Aorta (tissue), 5 donors: ENCODE measurements around the gene SLC1A4. TPM values are rescaled to one million over a fixed set of nuclear protein-coding genes. Genes with fewer than 3 reads are reported as not detected.

Source experiments
- ATAC-seq: fragments of 200-7000 bp; cut with Tn5 transposase; one replicate; pipeline ENCODE4 v1.9.1; 2022; ENCODE audit warnings: moderate library complexity; ENCODE audit not compliant: low FRiP score
- DNase-seq, 2 donors: peaks; one replicate each; pipeline ENCODE4 v3.0.0-alpha.2; 2020
- H3K27ac ChIP-seq, 2 donors: one replicate each; pipeline ENCODE4 v1.5.1; 2013; ENCODE audit warnings: low read length in 2 of 2, mild to moderate bottlenecking in 2 of 2, moderate library complexity in 2 of 2, control low read depth in 1 of 2, inconsistent platforms in 1 of 2, low read depth in 1 of 2
- H3K27me3 ChIP-seq, 2 donors: one replicate each; pipeline ENCODE4 v1.6.1; 2013; ENCODE audit warnings: control low read depth in 1 of 2, low read length in 1 of 2, mild to moderate bottlenecking in 1 of 2, moderate library complexity in 1 of 2; ENCODE audit not compliant: insufficient read depth in 2 of 2, control insufficient read depth in 1 of 2
- H3K36me3 ChIP-seq, 2 donors: one replicate each; pipeline ENCODE4 v1.6.1; 2013; ENCODE audit warnings: control low read depth in 1 of 2, low read length in 1 of 2, mild to moderate bottlenecking in 1 of 2; ENCODE audit not compliant: insufficient read depth in 2 of 2, control insufficient read depth in 1 of 2
- H3K4me1 ChIP-seq, 2 donors: one replicate each; pipeline ENCODE4 v1.6.1; 2013; ENCODE audit warnings: low read length in 2 of 2, control low read depth in 1 of 2, mild to moderate bottlenecking in 1 of 2, moderate library complexity in 1 of 2; ENCODE audit not compliant: insufficient read depth in 2 of 2, control insufficient read depth in 1 of 2
- H3K4me3 ChIP-seq, 2 donors: one replicate each; pipeline ENCODE4 v1.5.1; 2013; ENCODE audit warnings: low read length in 2 of 2, control low read depth in 1 of 2, mild to moderate bottlenecking in 1 of 2
- H3K9me3 ChIP-seq: one replicate; pipeline ENCODE4 v1.6.1; 2013; ENCODE audit warnings: mild to moderate bottlenecking, low read length; ENCODE audit not compliant: control insufficient read depth
- WGBS, 2 donors: extraction: QIAGEN DNeasy Blood & Tissue Kit; methylation state at CpG; one replicate each; pipeline ENCODE4 v1.1.7; 2013; 5-methylcytosine and 5-hydroxymethylcytosine counted together
- intact Hi-C, 2 donors: fragments of 100-400 bp; cut with DNase I; formaldehyde crosslinking; loops; one replicate each; pipeline versions ENCODE4 v1.14.2 to v1.15.0; 2022
- polyA plus RNA-seq, 2 donors: library from polyadenylated mRNA; stranded (reverse); fragments of 200-250 nt; gene quantifications; one replicate each; pipeline ENCODE4 v1.2.3, GENCODE V29; 2013
- total RNA-seq, 2 donors: library from RNA; stranded (reverse); fragmentation: NEBNext Ultra II Directional; extraction: Animal tissue kit (Norgen Biotek cat#: 25700); gene quantifications; one replicate each; pipeline ENCODE4 v1.2.1, GENCODE V29; 2021
- donor health status: healthy with polysubstance abuse.
- donor health status: Bipolar disorder and iron deficiency.
- donor health status: DM: no; HTN: no; CAD: no.
- donor health status: DM: no; HTN: no; CAD: no.
- donor health status: DM: yes; HTN: yes; CAD: no.

The SLC1A4 gene
- total and polyA plus RNA-seq, 4 donors, result 6.9 to 26.4 (median 17.8) TPM

GRCh38 chr2:65024149-65024829 is 35.1 kb downstream of the SLC1A4 start:
- no peak overlapping the region for H3K27ac ChIP-seq
- H3K9me3 ChIP-seq, result no peaks in the 10 kb centered on the region
- intact Hi-C loops, result no loop called here
- no peak overlapping the region for H3K4me3 ChIP-seq
- H3K36me3 ChIP-seq, result peaks cover 0 to 3% of the 10 kb centered on the region in 2 donors
- WGBS, 2 donors, result 86 to 87% methylated on average over 7 of the region's 7 CpGs
- DNase-seq, result no peak
- no peaks in the 10 kb centered on the region for H3K4me1 ChIP-seq
- no peaks in the 10 kb centered on the region for H3K27me3 ChIP-seq
- no peak for ATAC-seq

DNA sequence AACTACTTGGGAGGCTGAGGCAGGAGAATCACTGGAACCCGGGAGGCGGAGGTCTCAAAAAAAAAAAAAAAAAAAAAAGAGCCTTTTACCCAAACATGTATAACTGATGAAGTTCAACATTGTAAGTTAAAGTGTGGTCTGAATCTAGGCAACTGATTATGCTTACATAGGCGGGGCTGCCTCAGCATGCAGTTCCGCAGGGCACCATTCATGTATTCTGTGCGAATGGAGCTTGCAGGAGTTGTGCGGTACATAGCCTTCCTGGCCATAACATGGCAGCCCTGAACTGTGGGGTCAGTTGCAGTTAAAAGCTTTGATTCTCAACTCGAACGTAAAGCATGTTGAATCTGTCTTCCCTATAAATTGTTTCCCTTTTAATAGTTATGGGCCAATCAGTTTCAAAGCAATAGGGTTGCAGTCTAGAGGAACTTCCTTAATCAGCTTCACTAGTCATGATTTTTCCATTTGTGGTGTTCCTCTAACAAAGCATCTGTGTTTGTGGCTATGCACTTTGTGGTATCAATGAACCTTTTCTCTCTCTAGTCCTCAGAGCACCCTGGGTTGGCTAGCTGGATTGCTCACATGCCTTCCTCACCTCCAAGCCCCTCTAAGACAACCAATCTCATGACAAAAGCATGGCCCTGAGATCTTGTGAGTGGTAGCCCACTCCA is 36.4 kb downstream of the SLC1A4 start:
- Histone ChIP-seq H3K27ac (no peak overlapping the region), H3K4me1 (no peaks in the 10 kb centered on the region), H3K4me3 (no peak overlapping the region), H3K36me3 (no peaks in the 10 kb centered on the region), H3K27me3 (no peaks in the 10 kb centered on the region), H3K9me3 (no peaks in the 10 kb centered on the region)
- DNase-seq (no peak), ATAC-seq (no peak)
- intact Hi-C loops, result no loop called here
- 92 to 95% methylated on average over 8 of the region's 8 CpGs for WGBS, 2 donors

GRCh38 chr2:65026154-65026553 is 37.0 kb downstream of the SLC1A4 start:
- 97 to 98% methylated on average over 8 of the region's 8 CpGs for WGBS, 2 donors
- no peaks in the 10 kb centered on the region for H3K9me3 ChIP-seq
- H3K4me3 ChIP-seq, result no peak overlapping the region
- H3K27ac ChIP-seq, result no peak overlapping the region
- ATAC-seq (no peak), DNase-seq (no peak)
- no peaks in the 10 kb centered on the region for H3K4me1 ChIP-seq
- intact Hi-C loops, result no loop called here
- H3K36me3 ChIP-seq, result no peaks in the 10 kb centered on the region
- no peaks in the 10 kb centered on the region for H3K27me3 ChIP-seq

GRCh38 chr2:65026704-65027464 is 37.7 kb downstream of the SLC1A4 start:
- no peaks in the 10 kb centered on the region for H3K27me3 ChIP-seq
- H3K27ac ChIP-seq, result no peak overlapping the region
- ATAC-seq (no peak), DNase-seq (no peak)
- intact Hi-C loops, result no loop called here
- no peaks in the 10 kb centered on the region for H3K36me3 ChIP-seq
- no peaks in the 10 kb centered on the region for H3K9me3 ChIP-seq
- H3K4me1 ChIP-seq, result no peaks in the 10 kb centered on the region
- no peak overlapping the region for H3K4me3 ChIP-seq
- WGBS, 2 donors, result 92 to 93% methylated on average over 13 of the region's 13 CpGs

DNA sequence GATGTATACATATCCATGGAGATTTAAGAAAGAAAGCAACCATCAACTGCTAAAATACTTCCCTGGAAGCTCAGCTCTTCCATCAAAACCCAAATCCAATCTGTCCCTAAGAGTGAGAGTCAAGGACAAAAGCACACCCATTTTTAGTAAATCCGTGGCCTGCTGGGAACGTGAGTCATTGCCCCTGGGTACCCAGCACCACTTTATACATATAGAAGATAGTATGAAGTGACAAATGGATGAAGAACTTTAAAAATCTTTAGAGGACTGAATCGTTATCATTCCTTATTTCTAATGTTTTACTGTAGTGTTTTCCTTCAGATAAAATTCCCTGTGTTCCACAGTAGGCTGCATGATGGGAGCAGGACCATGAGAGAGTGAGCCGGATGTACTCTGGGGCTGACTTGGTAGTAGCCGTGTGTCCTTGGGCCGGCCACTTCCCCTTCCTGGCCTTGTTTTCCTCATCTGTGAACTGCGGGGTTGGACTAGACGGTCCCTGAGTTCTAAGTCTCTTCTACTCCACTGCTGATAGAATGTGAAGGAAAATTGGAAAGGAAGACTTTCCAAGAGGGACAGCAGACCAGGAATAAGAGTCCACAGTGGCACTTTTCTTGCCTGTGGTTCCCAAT is 38.5 kb downstream of the SLC1A4 start:
- no peak for ATAC-seq
- H3K4me1 ChIP-seq, result no peaks in the 10 kb centered on the region
- H3K27ac ChIP-seq, result no peak overlapping the region
- intact Hi-C loops, result no loop called here
- H3K4me3 ChIP-seq, result no peak overlapping the region
- no peaks in the 10 kb centered on the region for H3K9me3 ChIP-seq
- peak in 1 of 2 donors; percentile 61 for DNase-seq
- H3K27me3 ChIP-seq, result no peaks in the 10 kb centered on the region
- WGBS, 2 donors, result 44 to 50% methylated on average over 8 of the region's 8 CpGs
- H3K36me3 ChIP-seq, result no peaks in the 10 kb centered on the region

DNA sequence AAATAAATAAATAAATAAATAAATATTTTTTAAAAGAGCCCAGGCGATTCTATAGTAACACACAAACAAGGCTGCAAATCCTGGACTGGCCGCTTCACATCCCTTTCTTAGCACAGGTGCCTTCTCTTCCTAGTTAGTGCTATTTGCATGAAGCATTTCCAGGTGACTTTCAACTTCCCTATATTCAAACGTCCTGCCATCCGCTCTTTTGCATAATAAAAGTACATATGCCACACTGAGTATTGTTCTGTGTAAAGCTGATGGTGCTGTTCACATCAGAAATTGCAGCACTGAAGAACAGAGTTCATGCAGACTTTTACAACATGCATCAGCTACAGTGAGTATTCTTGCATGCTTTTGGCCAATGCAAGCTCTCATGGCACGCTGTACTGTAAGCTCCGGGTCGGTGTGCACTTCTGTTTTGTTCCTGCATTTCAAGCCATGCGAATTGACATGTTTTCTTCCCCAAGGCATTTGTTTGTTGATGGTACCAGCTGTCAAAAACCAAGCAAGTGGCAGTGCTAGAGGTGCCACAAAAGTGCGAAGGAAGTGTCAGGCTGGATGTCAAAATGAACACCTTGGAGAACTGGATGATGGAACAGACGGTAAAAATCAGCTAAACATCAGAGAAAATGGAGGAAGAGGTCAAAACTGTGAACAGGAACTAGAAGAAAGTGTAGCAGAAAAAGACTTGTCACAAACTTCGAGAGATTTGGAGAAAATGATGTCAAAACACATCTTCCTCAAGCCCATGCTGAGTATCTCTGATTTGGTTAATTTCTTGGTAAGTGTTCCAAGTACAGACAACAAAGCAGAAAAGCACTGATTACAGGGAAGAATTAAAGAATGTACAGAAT is 41.5 kb downstream of the SLC1A4 start:
- H3K27ac ChIP-seq, result no peak overlapping the region
- ATAC-seq (no peak), DNase-seq (no peak)
- intact Hi-C loops, result no loop called here
- no peaks in the 10 kb centered on the region for H3K4me1 ChIP-seq
- H3K9me3 ChIP-seq, result no peaks in the 10 kb centered on the region
- WGBS, 2 donors, result 88 to 91% methylated on average over 11 of the region's 11 CpGs
- H3K4me3 ChIP-seq, result no peak overlapping the region
- H3K36me3 ChIP-seq, result no peaks in the 10 kb centered on the region
- no peaks in the 10 kb centered on the region for H3K27me3 ChIP-seq

- Histone ChIP-seq H3K27me3 (no peaks in the 10 kb centered on the region), H3K4me1 (no peaks in the 10 kb centered on the region), H3K36me3 (no peaks in the 10 kb centered on the region), H3K27ac (no peak overlapping the region), H3K9me3 (no peaks in the 10 kb centered on the region), H3K4me3 (no peak overlapping the region)
- intact Hi-C loops, result no loop called here
- ATAC-seq (peak; percentile 31), DNase-seq (no peak)
- WGBS, 2 donors, result 52 to 55% methylated on average over 8 of the region's 8 CpGs
These were observed 42.3 kb downstream of the SLC1A4 start for GRCh38 chr2:65031341-65032018.
